SK-N-SH (cell line): ENCODE measurements around the gene CDK15. TPM values are rescaled to one million over a fixed set of nuclear protein-coding genes. Genes with fewer than 3 reads are reported as not detected.
"Not testable (repeated sequence)": the region's sequence is repeated elsewhere in the genome, so short reads cannot be mapped to it uniquely, and the experiment has no call there.

Experiments
- CTCF ChIA-PET: fragments of 300-600, 350-600 bp; formaldehyde crosslinking; extraction: SDS; loops from one replicate; lab custom pipeline; 2021; lab: Yijun Ruan, JAX
- POLR2A ChIA-PET: fragments of 350-600 bp; sonication (Branson Sonifier 250); formaldehyde crosslinking; extraction: SDS; loops from one replicate; lab custom pipeline; 2020; ENCODE audit warnings: antibody characterized with exemption, inconsistent platforms; lab: Yijun Ruan, JAX
- DNase-seq: peaks from one replicate; pipeline ENCODE4 v3.0.0; 2012
- H2AFZ ChIP-seq: fragments of 200-600 bp; sonication (generic); 2 replicates; pipeline ENCODE4 v1.8.1; 2016; ENCODE audit warnings: antibody characterized with exemption, mild to moderate bottlenecking, low read depth
- H3F3A ChIP-seq: fragments of 200-600 bp; sonication (generic); replicated peaks from 2 replicates; pipeline ENCODE3; 2016; ENCODE audit warnings: antibody characterized with exemption, mild to moderate bottlenecking; ENCODE audit not compliant: insufficient read depth
- H3K27ac ChIP-seq, 2 experiments: fragments of 200-500 bp in 1 of 2; fragments of 200-600 bp in 1 of 2; sonication (Bioruptor generic) in 1 of 2; sonication (generic), shearing (Covaris generic) in 1 of 2; 2 replicates each; pipeline versions ENCODE4 v1.5.1 to v1.6.1; 2014 to 2016; ENCODE audit warnings: low read depth in 2 of 2, inconsistent platforms in 1 of 2, low read length in 1 of 2, mild to moderate bottlenecking in 1 of 2, mixed read lengths in 1 of 2
- H3K27me3 ChIP-seq: fragments of 200-600 bp; sonication (generic), shearing (Covaris generic); 2 replicates; pipeline ENCODE4 v1.6.1; 2016; ENCODE audit warnings: mixed run types; ENCODE audit not compliant: insufficient read depth
- H3K36me3 ChIP-seq, 2 experiments: fragments of 200-500 bp in 1 of 2; fragments of 200-600 bp in 1 of 2; sonication (Bioruptor generic) in 1 of 2; sonication (generic) in 1 of 2; replicated peaks in 1 of 2; 2 replicates each; pipeline versions ENCODE3 to v1.5.1; 2014 to 2016; ENCODE audit warnings: low read length in 1 of 2, mild to moderate bottlenecking in 1 of 2; ENCODE audit not compliant: insufficient read depth in 2 of 2, control insufficient read depth in 1 of 2
- H3K4me1 ChIP-seq, 2 experiments: fragments of 200-500 bp in 1 of 2; fragments of 200-600 bp in 1 of 2; sonication (Bioruptor generic) in 1 of 2; sonication (generic), shearing (Covaris generic) in 1 of 2; 2 replicates each; pipeline versions ENCODE4 v1.5.1 to v1.6.1; 2014 to 2016; ENCODE audit warnings: low read depth in 1 of 2, low read length in 1 of 2, mixed run types in 1 of 2; ENCODE audit not compliant: insufficient read depth in 2 of 2, control insufficient read depth in 1 of 2
- H3K4me2 ChIP-seq: fragments of 200-600 bp; sonication (generic), shearing (Covaris generic); 2 replicates; pipeline ENCODE4 v1.6.1; 2017; ENCODE audit warnings: mixed run types
- H3K4me3 ChIP-seq, 2 experiments: fragments of 200-500 bp in 1 of 2; fragments of 200-600 bp in 1 of 2; sonication (Bioruptor generic) in 1 of 2; sonication (generic), shearing (Covaris generic) in 1 of 2; 2 replicates each; pipeline versions ENCODE4 v1.5.1 to v1.8.1; 2014 to 2016; ENCODE audit warnings: low read depth in 2 of 2, inconsistent platforms in 1 of 2, low read length in 1 of 2, mild to moderate bottlenecking in 1 of 2, mixed read lengths in 1 of 2, moderate library complexity in 1 of 2
- H3K79me2 ChIP-seq: fragments of 200-600 bp; sonication (generic); 2 replicates; pipeline ENCODE4 v1.8.1; 2017; ENCODE audit warnings: mild to moderate bottlenecking; ENCODE audit not compliant: insufficient read depth
- H3K9ac ChIP-seq: fragments of 200-600 bp; sonication (generic); 2 replicates; pipeline ENCODE4 v1.6.1; 2017; ENCODE audit warnings: mixed run types
- H3K9me2 ChIP-seq: fragments of 200-600 bp; sonication (generic); 2 replicates; pipeline ENCODE4 v1.6.1; 2017; ENCODE audit warnings: mixed run types
- H3K9me3 ChIP-seq: fragments of 200-600 bp; sonication (generic); 2 replicates; pipeline ENCODE4 v1.6.1; 2017; ENCODE audit warnings: mixed run types, mild to moderate bottlenecking, moderate library complexity
- H4K20me1 ChIP-seq: fragments of 200-600 bp; sonication (generic); 2 replicates; pipeline ENCODE4 v1.6.1; 2017; ENCODE audit warnings: mild to moderate bottlenecking, mixed run types; ENCODE audit not compliant: insufficient read depth
- CHD2 ChIP-seq: fragments of 150-350 bp; IDR thresholded peaks from 2 replicates; pipeline ENCODE4 v1.6.1; 2018; ENCODE audit warnings: low read length; ENCODE audit not compliant: partially characterized antibody
- FOSL2 ChIP-seq: IDR thresholded peaks from 2 replicates; pipeline ENCODE4 v1.4.0; 2012; ENCODE audit warnings: low read depth, mild to moderate bottlenecking, moderate library complexity, borderline replicate concordance
- GABPA ChIP-seq: IDR thresholded peaks from 2 replicates; pipeline ENCODE4 v1.4.0; 2012; ENCODE audit warnings: low read depth, mild to moderate bottlenecking
- MAX ChIP-seq: IDR thresholded peaks from 2 replicates; pipeline ENCODE4 v1.4.0; 2012; ENCODE audit warnings: low read depth
- MXI1 ChIP-seq: IDR thresholded peaks from 2 replicates; pipeline ENCODE4 v1.6.1; 2012; ENCODE audit warnings: mild to moderate bottlenecking, low read depth, low read length, improper control_type of control experiment
- POLR2AphosphoS5 ChIP-seq: IDR thresholded peaks from 2 replicates; pipeline ENCODE4 v1.6.1; 2012; ENCODE audit warnings: low read depth, low read length
- RCOR1 ChIP-seq: fragments of 150-350 bp; IDR thresholded peaks from 2 replicates; pipeline ENCODE4 v1.6.1; 2017; ENCODE audit warnings: antibody characterized with exemption, low read length
- REST ChIP-seq: IDR thresholded peaks from 2 replicates; pipeline ENCODE4 v1.6.1; 2012; ENCODE audit warnings: mild to moderate bottlenecking, low read depth, low read length, moderate library complexity
- ZBTB33 ChIP-seq: IDR thresholded peaks from 2 replicates; pipeline ENCODE4 v1.4.0; 2012; ENCODE audit warnings: low read depth, borderline replicate concordance
- WGBS: methylation state at CpG from one replicate; pipeline ENCODE4 v1.1.6; 2017; ENCODE audit warnings: low lambda C conversion rate; 5-methylcytosine and 5-hydroxymethylcytosine counted together
- polyA plus RNA-seq, 3 experiments: library from polyadenylated mRNA; depleted of rRNA; stranded (reverse); fragments of >200 nt; gene quantifications; 2 replicates each; pipeline ENCODE4 v1.2.3, GENCODE V29; 2012

CDK15 gene
- polyA plus RNA-seq, 1 of the 3 experiments (the other 2 are of a cell fraction), result 1.8 TPM

- ChIA-PET CTCF (interaction anchor here (1.2 kb wide), 1 partner anchor 20 kb away, joined by 4 read pairs; no protein-coding TSS in a partner anchor), POLR2A (no interaction called here)
- no peak for DNase-seq
- H3K4me1 ChIP-seq, result no peaks in the 10 kb centered on the region
- H3K27me3 ChIP-seq, result no peaks in the 10 kb centered on the region
- H3K4me3 ChIP-seq, result no peak overlapping the region
- no peak overlapping the region for H3K9ac ChIP-seq
- no peak for TF ChIP-seq GABPA
- no peak for TF ChIP-seq MAX
- TF ChIP-seq MXI1, result no peak
- no peak for TF ChIP-seq RCOR1
- no peaks in the 10 kb centered on the region for H4K20me1 ChIP-seq
- H3K27ac ChIP-seq, result no peak overlapping the region
- no peak overlapping the region for H2AFZ ChIP-seq
- H3F3A ChIP-seq, result no peaks in the 10 kb centered on the region
- peaks cover 7% of the 10 kb centered on the region; the same call in 1 of the 2 replicates for H3K9me3 ChIP-seq
- no peak overlapping the region for H3K4me2 ChIP-seq
- peaks cover 0 to 3% of the 10 kb centered on the region in 2 experiments for H3K36me3 ChIP-seq
- no peaks in the 10 kb centered on the region for H3K79me2 ChIP-seq
- no peaks in the 10 kb centered on the region for H3K9me2 ChIP-seq
- WGBS, result 65% methylated on average over 1 of the region's 1 CpG
These were observed 34.4 kb downstream of the CDK15 start for GRCh38 chr2:201840726-201841125.

- Histone ChIP-seq H3K79me2 (no peaks in the 10 kb centered on the region), H3K9me3 (peaks cover 7% of the 10 kb centered on the region; the same call in 1 of the 2 replicates)
- no peak for TF ChIP-seq REST
- no peak for TF ChIP-seq ZBTB33
- no peak for TF ChIP-seq CHD2
- no peak for TF ChIP-seq FOSL2
- TF ChIP-seq POLR2AphosphoS5, result no peak
- TF ChIP-seq, all 33 proteins: peak for 0
- Histone ChIP-seq H3F3A (peaks cover 3% of the 10 kb centered on the region), H3K36me3 (peaks cover 0 to 3% of the 10 kb centered on the region in 2 experiments), H3K4me3 (no peak overlapping the region), H3K27ac (no peak overlapping the region), H3K27me3 (no peaks in the 10 kb centered on the region), H4K20me1 (no peaks in the 10 kb centered on the region), H3K9me2 (no peaks in the 10 kb centered on the region), H3K4me2 (no peak overlapping the region), H3K4me1 (no peaks in the 10 kb centered on the region), H2AFZ (no peak overlapping the region), H3K9ac (no peak overlapping the region)
- 68% methylated on average over 5 of the region's 5 CpGs for WGBS
- POLR2A ChIA-PET, result no interaction called here
- DNase-seq, result no peak
- CTCF ChIA-PET, result interaction anchor here (1.0 to 1.8 kb wide), 3 partner anchors 8 to 299 kb away, joined by 3 to 6 read pairs (median 4); no protein-coding TSS in a partner anchor
These were observed 36.0 kb downstream of the CDK15 start for GRCh38 chr2:201842131-201842860.

- H3K9ac ChIP-seq, H3K27ac ChIP-seq, H3K9me3 ChIP-seq, H2AFZ ChIP-seq, H3K36me3 ChIP-seq, POLR2A ChIA-PET, H3K27me3 ChIP-seq, H3K4me1 ChIP-seq, H3K9me2 ChIP-seq, DNase-seq, H3F3A ChIP-seq, H3K79me2 ChIP-seq, H3K4me2 ChIP-seq, H4K20me1 ChIP-seq, H3K4me3 ChIP-seq: not testable (repeated sequence)
- 91% methylated on average over 2 of the region's 2 CpGs for WGBS
- CTCF ChIA-PET, result interaction anchor here (4.9 kb wide), 1 partner anchor 15 kb away, joined by 21 read pairs; no protein-coding TSS in a partner anchor
These were observed 38.6 kb downstream of the CDK15 start for GRCh38 chr2:201844922-201845321.
